ENCODE results near the gene TCF15.

DNA sequence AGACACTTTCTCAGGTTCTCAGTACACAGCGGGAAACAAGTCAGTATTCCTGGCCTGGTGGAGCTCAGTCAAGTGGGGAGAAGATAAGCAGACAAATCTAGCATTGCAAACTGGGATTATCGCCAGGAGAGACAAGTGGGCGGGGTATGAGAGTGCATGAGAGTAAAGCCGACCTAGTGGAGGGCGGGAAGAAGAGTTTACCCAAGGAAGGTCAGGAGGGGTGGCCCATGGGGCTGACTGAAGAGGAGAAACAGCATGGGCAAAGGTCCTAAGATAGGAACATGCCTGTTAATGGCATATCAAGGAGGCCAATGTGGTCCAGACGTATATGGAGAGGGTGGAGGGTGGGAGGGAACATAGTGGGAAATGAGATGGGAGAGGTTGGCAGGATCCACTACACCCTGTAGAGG is 54.1 kb downstream of the TCF15 start:
- TF ChIP-seq, protein P1, sequence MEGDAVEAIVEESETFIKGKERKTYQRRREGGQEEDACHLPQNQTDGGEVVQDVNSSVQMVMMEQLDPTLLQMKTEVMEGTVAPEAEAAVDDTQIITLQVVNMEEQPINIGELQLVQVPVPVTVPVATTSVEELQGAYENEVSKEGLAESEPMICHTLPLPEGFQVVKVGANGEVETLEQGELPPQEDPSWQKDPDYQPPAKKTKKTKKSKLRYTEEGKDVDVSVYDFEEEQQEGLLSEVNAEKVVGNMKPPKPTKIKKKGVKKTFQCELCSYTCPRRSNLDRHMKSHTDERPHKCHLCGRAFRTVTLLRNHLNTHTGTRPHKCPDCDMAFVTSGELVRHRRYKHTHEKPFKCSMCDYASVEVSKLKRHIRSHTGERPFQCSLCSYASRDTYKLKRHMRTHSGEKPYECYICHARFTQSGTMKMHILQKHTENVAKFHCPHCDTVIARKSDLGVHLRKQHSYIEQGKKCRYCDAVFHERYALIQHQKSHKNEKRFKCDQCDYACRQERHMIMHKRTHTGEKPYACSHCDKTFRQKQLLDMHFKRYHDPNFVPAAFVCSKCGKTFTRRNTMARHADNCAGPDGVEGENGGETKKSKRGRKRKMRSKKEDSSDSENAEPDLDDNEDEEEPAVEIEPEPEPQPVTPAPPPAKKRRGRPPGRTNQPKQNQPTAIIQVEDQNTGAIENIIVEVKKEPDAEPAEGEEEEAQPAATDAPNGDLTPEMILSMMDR (conservative IDR thresholded peaks at IDR 0.05; ENCODE audit: low read depth, low read length): no peak
- TF ChIP-seq EZH2phosphoT487 (IDR thresholded peaks at IDR 0.05; ENCODE audit: borderline replicate concordance, low read length) (no peak), EZH2 (IDR thresholded peaks at IDR 0.05; ENCODE audit: low read length, unreplicated experiment) (no peak)
